B cell (primary cell): ENCODE results near the gene ZC4H2. TPM values are rescaled to one million over a fixed set of nuclear protein-coding genes. Genes with fewer than 3 reads are reported as not detected.

ENCODE experiments used
- ATAC-seq: fragments of 200-7000 bp; cut with Tn5 transposase; one replicate; pipeline ENCODE4 v1.10.0; 2021; ENCODE audit warnings: low read depth, mild to moderate bottlenecking, moderate number of reproducible peaks, moderate library complexity
- CTCF ChIA-PET: fragments of 350-600 bp; sonication (Branson Sonifier 250); formaldehyde crosslinking; loops from one replicate; lab custom pipeline; 2021; ENCODE audit warnings: antibody characterized with exemption, inconsistent platforms; lab: Charles Lee
- POLR2A ChIA-PET: fragments of 350-600 bp; sonication (Branson Sonifier 250); formaldehyde crosslinking; loops from one replicate; lab custom pipeline; 2021; ENCODE audit warnings: antibody characterized with exemption; lab: Charles Lee
- DNase-seq: peaks from one replicate; pipeline ENCODE4 v3.0.0; 2013
- H2AFZ ChIP-seq: 2 replicates; pipeline ENCODE4 v1.6.1; 2012; ENCODE audit warnings: mild to moderate bottlenecking, low read depth, low read length; ENCODE audit not compliant: insufficient read depth, poor library complexity, severe bottlenecking
- H3K27ac ChIP-seq, 2 donors: 1 replicate in 1 of 2; 2 replicates in 1 of 2; pipeline ENCODE4 v1.5.1; 2012 to 2013; ENCODE audit warnings: low read length in 2 of 2, mild to moderate bottlenecking in 2 of 2, moderate library complexity in 1 of 2
- H3K27me3 ChIP-seq, 4 experiments: fragments of 200-600 bp in 1 of 4; sonication (generic) in 1 of 4; replicated peaks in 1 of 4; 1 replicate in 2 of 4; 2 replicates in 2 of 4; pipeline versions ENCODE4 v1.6.1 to v1.7.0; 2013 to 2016; ENCODE audit warnings: low read length in 3 of 4, mild to moderate bottlenecking in 2 of 4, mixed read lengths in 1 of 4, moderate library complexity in 1 of 4; ENCODE audit not compliant: insufficient read depth in 4 of 4, control insufficient read depth in 3 of 4; ENCODE audit errors: control extremely low read depth in 1 of 4
- H3K36me3 ChIP-seq, 2 experiments: replicated peaks in 1 of 2; 1 replicate in 1 of 2; 2 replicates in 1 of 2; pipeline versions ENCODE4 v1.6.1 to v1.7.1; 2013; ENCODE audit warnings: low read length in 1 of 2; ENCODE audit not compliant: insufficient read depth in 2 of 2, control insufficient read depth in 1 of 2; ENCODE audit errors: control extremely low read depth in 1 of 2, extremely low read depth in 1 of 2
- H3K4me1 ChIP-seq, 2 donors: fragments of 200-600 bp in 1 of 2; sonication (generic) in 1 of 2; 1 replicate in 1 of 2; 2 replicates in 1 of 2; pipeline versions ENCODE4 v1.5.1 to v1.6.1; 2013 to 2017; ENCODE audit warnings: low read length in 2 of 2; ENCODE audit not compliant: control insufficient read depth in 2 of 2, insufficient read depth in 2 of 2
- H3K4me2 ChIP-seq: replicated peaks from 2 replicates; pipeline ENCODE3; 2012; ENCODE audit warnings: mild to moderate bottlenecking, low read depth, low read length; ENCODE audit not compliant: poor library complexity, severe bottlenecking
- H3K4me3 ChIP-seq, 5 experiments: fragments of 200-600 bp in 1 of 5; sonication (generic) in 1 of 5; 1 replicate in 3 of 5; 2 replicates in 2 of 5; pipeline versions ENCODE4 v1.5.1 to v1.7.0; 2011 to 2016; ENCODE audit warnings: low read length in 4 of 5, mild to moderate bottlenecking in 4 of 5, low read depth in 2 of 5, control low read depth in 1 of 5, moderate library complexity in 1 of 5; ENCODE audit not compliant: insufficient read depth in 1 of 5; ENCODE audit errors: control extremely low read depth in 1 of 5, extremely low read depth in 1 of 5
- H3K79me2 ChIP-seq: fragments of 200-600 bp; sonication (generic); one replicate; pipeline ENCODE4 v1.6.0; 2016; ENCODE audit warnings: low read length; ENCODE audit not compliant: control insufficient read depth, insufficient read depth
- H3K9ac ChIP-seq: fragments of 200-600 bp; sonication (generic); 2 replicates; pipeline ENCODE4 v1.6.1; 2017; ENCODE audit warnings: mild to moderate bottlenecking, low read length, moderate library complexity
- H3K9me3 ChIP-seq, 3 donors: one replicate each; pipeline versions ENCODE4 v1.6.1 to v1.7.1; 2013; ENCODE audit warnings: low read length in 2 of 3; ENCODE audit not compliant: control insufficient read depth in 2 of 3, insufficient read depth in 1 of 3; ENCODE audit errors: control extremely low read depth in 1 of 3
- H4K20me1 ChIP-seq: 2 replicates; pipeline ENCODE4 v1.6.0; 2012; ENCODE audit warnings: mild to moderate bottlenecking, low read length; ENCODE audit not compliant: insufficient read depth, control insufficient read depth, poor library complexity, severe bottlenecking
- H3K27ac Mint-ChIP-seq: one replicate; pipeline ENCODE4 v1.8.0; 2021; ENCODE audit warnings: mixed read lengths
- H3K27me3 Mint-ChIP-seq: one replicate; pipeline ENCODE4 v1.8.0; 2021; ENCODE audit warnings: mixed read lengths
- H3K4me1 Mint-ChIP-seq: one replicate; pipeline ENCODE4 v1.8.0; 2021; ENCODE audit warnings: mixed read lengths
- H3K4me3 Mint-ChIP-seq: one replicate; pipeline ENCODE4 v1.8.0; 2021; ENCODE audit warnings: mixed read lengths
- H3K9me3 Mint-ChIP-seq: one replicate; pipeline ENCODE4 v1.8.0; 2022; ENCODE audit warnings: mixed read lengths; ENCODE audit not compliant: insufficient read depth
- CTCF ChIP-seq: fragments of 200-600 bp; IDR thresholded peaks from one replicate; pipeline ENCODE4 v1.8.0; 2022; ENCODE audit warnings: antibody characterized with exemption, mild to moderate bottlenecking
- EZH2 ChIP-seq: IDR thresholded peaks from 2 replicates; pipeline ENCODE4 v1.6.1; 2012; ENCODE audit warnings: borderline replicate concordance, low read depth, mild to moderate bottlenecking, moderate library complexity, low read length; ENCODE audit not compliant: insufficient read depth, poor library complexity, severe bottlenecking
- WGBS: methylation state at CpG from one replicate; pipeline ENCODE4 v1.1.5; 2013; ENCODE audit warnings: missing lambda C conversion rate; ENCODE audit not compliant: insufficient coverage; 5-methylcytosine and 5-hydroxymethylcytosine counted together
- intact Hi-C: fragments of 100-400 bp; cut with micrococcal nuclease; formaldehyde crosslinking; loops from one replicate; pipeline ENCODE4 v1.10.0; 2022
- polyA plus RNA-seq: library from polyadenylated mRNA; depleted of rRNA; stranded (reverse); fragments of >200 nt; gene quantifications from 2 replicates; pipeline ENCODE4 v1.2.3, GENCODE V29; 2012
- total RNA-seq, 2 donors: library from RNA; stranded (reverse); fragments of 120-200 nt in 1 of 2; gene quantifications; 1 replicate in 1 of 2; 2 replicates in 1 of 2; pipeline versions ENCODE4 v1.2.3 to v1.2.4, GENCODE V29; 2013 to 2022

The ZC4H2 gene
- total and polyA plus RNA-seq, 2 donors (not counting 1 experiment from before 2014, with no cell fraction given), result 12.8 to 14.1 TPM

- no peaks in the 10 kb centered on the region for H3K36me3 ChIP-seq
- WGBS, result no CpG with 5 or more reads among the region's 11 CpGs
- peaks cover 4 to 5% of the 10 kb centered on the region in 2 donors for H3K4me1 ChIP-seq
- H3K27me3 ChIP-seq, result no peaks in the 10 kb centered on the region
- peak overlapping the region; percentile 64 for H3K9ac ChIP-seq
- Mint-ChIP-seq H3K9me3 (no peaks in the 10 kb centered on the region), H3K4me3 (peak overlapping the region; percentile 92), H3K4me1 (peaks cover 15% of the 10 kb centered on the region), H3K27me3 (no peaks in the 10 kb centered on the region), H3K27ac (peak overlapping the region; percentile 64)
- H3K79me2 ChIP-seq, result peaks cover 6% of the 10 kb centered on the region
- peak overlapping the region; percentile 39 to 64 (median 58) for H3K4me3 ChIP-seq
- CTCF ChIA-PET, result interaction anchor here (2.8 kb wide), 1 partner anchor 58 kb away, joined by 9 read pairs; the partner anchor contains the start of gene ZC3H12B
- no peaks in the 10 kb centered on the region for H3K9me3 ChIP-seq
- peak overlapping the region; percentile 75 for H3K4me2 ChIP-seq
- no peak for DNase-seq
- TF ChIP-seq CTCF (no peak), EZH2 (no peak)
- H2AFZ ChIP-seq, result peak overlapping the region; percentile 80
- peak; percentile 16 for ATAC-seq
- POLR2A ChIA-PET, result no interaction called here
- no peaks in the 10 kb centered on the region for H4K20me1 ChIP-seq
- intact Hi-C loops, result loop anchor here (1.0 to 5.0 kb wide), 4 partner anchors 58 to 769 kb away; partner anchors contain the start of genes AMER1, LAS1L, MTMR8 and ZC3H12B
- no peak overlapping the region for H3K27ac ChIP-seq
Observed at GRCh38 chrX:64976673-64977040, 407 bp upstream of the ZC4H2 start.

GRCh38 chrX:64975491-64975890 is 759 bp downstream of the ZC4H2 start:
- Mint-ChIP-seq H3K9me3 (peaks cover under 1% of the 10 kb centered on the region), H3K27me3 (no peaks in the 10 kb centered on the region), H3K4me1 (peaks cover 15% of the 10 kb centered on the region), H3K27ac (peak overlapping the region; percentile 64), H3K4me3 (peak overlapping the region; percentile 92)
- peak overlapping the region in 1 of 2 donors; percentile 33 for H3K27ac ChIP-seq
- H3K4me1 ChIP-seq, result peaks cover 4 to 5% of the 10 kb centered on the region in 2 donors
- intact Hi-C loops, result loop anchor here (5.0 kb wide), 1 partner anchor 768 kb away; the partner anchor contains the start of gene AMER1
- peak overlapping the region; percentile 39 to 64 (median 58) for H3K4me3 ChIP-seq
- 2% methylated on average over 10 of the region's 24 CpGs for WGBS
- ChIA-PET POLR2A (no interaction called here), CTCF (interaction anchor here (2.8 kb wide), 1 partner anchor 59 kb away, joined by 9 read pairs; the partner anchor contains the start of gene ZC3H12B)
- H3K9ac ChIP-seq, result peak overlapping the region; percentile 64
- H3K36me3 ChIP-seq, result no peaks in the 10 kb centered on the region
- peak; percentile 21 for ATAC-seq
- no peaks in the 10 kb centered on the region for H3K9me3 ChIP-seq
- no peak for TF ChIP-seq EZH2
- TF ChIP-seq CTCF, result no peak
- peak; percentile 29 for DNase-seq
- H3K79me2 ChIP-seq, result peaks cover 10% of the 10 kb centered on the region
- H2AFZ ChIP-seq, result peak overlapping the region; percentile 80
- H3K27me3 ChIP-seq, result no peaks in the 10 kb centered on the region
- H3K4me2 ChIP-seq, result peak overlapping the region; percentile 75
- H4K20me1 ChIP-seq, result no peaks in the 10 kb centered on the region
